ENCODE measurements around the gene CEACAM21.

CEACAM21 gene

DNA sequence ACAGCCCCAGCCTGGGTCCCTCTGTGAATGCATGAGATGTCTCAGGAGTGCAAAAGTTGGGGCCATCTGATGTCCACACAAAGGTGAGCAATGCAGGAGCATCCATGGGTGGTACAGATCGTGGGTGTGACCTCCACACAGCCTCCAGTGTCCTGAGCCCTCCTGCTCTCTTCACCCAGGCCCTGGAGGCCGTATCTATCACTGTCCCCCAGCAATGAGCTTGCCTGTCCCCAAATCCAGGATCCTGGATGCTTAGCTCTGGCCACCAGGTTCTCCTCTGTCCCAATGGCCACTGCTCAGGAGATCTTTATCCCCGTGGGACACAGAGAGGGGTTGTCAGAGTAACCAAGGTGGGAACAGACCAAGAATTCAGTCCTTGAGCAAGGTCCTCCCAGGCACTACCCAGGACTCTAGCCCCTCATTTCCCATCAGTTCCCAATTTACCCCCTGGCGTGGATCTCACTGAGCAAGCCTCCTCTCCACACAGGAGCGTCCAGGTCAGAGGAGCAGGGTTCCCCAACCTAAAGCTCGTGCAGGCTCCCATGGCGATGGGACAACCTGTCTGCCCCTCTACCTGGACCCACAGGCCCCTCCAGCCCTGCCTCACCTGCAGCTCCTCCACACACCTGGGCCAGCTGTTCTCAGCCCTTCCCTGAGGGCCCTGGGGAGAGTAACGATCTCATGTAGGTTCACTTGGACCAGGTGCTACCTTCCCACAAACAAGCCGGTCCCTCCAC, 11.3 kb downstream of the CEACAM21 start:
- DNase-seq = no peak

DNA sequence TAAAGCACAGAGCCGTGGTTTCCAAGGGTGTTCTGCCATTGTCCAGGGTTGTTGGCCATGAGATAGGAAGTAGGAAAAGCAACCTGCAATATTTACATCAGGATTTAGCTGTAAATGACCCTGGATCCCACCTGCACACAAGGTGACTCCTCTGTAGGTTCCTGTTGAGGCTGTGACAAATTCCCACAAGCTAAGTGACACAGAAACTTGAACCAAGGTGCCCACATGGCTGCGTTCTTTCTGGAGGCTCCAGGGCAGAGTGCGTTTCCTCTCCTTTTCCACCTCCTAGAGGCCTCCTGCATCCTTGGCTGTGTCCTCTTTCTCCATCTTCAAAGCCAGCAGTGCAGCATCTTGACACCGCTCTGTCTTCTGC, 11.9 kb downstream of the CEACAM21 start:
- DNase-seq = no peak

DNA sequence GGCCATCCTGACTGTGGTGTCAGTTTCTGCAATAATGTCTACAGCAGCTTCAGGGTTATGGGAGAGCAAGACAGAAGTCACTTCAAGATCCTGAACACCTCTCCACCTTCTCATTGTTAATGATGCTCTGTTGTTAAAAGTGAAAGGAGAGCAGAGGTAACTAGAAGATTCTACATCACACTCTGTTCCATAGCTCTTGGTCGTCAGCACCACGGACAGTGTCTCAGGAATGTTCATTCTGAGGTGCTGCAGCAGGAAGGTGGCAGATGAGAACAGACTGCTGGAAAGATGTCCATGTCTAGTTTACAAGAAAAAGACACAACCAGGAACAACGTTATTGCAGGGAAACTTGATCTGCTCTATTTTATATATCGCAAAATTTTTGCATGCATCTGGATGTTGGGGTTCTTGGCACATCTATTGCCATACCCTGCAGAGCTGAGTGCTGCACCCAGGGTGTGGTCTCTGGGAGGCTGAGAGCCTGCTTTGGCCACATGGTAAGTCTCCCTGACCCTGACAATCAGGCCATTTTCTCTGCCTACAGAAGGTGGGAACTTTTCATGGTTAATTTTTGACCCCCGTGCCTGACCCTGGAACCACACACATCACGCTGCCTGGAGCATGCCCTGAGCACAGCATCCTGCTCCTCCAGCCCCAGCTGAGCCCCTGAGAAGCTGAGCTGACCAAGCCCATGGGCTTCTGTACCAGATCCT, 12.7 kb downstream of the CEACAM21 start:
- no peak for DNase-seq

DNA sequence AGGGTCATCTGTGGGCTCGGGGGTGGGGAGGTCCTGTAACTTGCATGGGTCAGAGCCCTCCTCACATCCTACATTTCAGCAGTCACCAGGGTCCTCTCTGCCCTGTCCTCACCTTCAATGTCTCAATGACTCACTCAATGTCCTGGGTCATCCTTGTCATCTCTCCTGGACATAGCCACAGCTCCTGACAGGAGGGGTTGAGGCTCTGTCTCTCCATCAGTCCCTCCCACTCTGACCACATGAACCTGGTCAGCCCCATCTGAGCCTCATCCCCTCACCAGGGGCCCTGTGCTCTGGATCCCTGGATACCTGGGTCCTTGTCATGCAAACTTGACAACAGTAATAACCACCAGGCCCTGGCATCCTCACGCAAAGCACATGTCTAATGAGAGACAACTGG, 13.4 kb downstream of the CEACAM21 start:
- no peak for DNase-seq

DNA sequence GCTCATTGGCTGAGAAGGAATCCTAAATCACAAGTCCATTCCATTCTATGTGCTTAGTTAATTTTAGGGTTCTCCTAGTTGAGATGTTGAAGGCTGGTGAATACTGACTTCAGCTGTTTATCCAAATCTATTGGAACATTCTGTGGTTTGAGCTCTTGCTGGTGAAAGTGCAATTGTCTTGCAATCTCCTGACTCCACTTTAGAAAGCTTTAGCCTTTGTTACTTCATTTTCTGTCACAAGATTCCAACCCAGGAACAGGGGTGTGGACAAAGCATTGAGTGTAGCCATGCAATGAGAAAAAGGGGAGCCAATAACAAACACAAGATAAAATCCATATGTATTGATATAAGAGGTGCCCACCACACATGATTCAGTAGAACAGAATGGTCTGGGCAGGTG, 15.0 kb downstream of the CEACAM21 start:
- no peak for DNase-seq

DNA sequence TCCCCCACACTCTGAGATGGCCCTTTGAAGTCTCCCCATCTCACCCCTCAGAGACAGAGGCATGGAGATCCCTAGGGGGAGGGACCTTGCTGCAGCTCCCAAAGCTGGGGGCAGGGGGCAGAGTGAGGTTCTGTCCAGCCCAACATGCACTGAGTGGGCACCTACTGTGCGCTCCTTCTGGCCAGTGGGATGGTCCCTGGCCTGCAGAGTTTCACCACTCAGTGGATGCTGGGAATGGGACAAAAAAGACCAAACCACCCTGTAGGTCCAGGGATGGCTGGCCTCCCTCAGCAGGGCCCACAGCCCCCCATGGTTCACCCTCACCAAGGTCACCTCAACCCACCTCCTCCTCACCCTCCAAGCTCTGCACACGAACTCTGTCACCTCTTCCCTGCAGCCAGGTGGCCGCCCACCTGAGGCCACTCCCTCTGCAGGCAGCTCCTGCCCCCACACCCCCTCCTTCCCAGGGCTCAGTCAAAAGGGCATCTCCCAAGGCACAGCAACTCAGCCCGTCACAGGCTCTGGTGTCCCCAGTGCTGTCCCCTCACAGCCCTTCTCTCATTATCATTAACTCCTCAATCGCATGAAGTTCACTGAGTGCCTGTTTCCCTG, 16.1 kb downstream of the CEACAM21 start:
- no peak for DNase-seq

DNA sequence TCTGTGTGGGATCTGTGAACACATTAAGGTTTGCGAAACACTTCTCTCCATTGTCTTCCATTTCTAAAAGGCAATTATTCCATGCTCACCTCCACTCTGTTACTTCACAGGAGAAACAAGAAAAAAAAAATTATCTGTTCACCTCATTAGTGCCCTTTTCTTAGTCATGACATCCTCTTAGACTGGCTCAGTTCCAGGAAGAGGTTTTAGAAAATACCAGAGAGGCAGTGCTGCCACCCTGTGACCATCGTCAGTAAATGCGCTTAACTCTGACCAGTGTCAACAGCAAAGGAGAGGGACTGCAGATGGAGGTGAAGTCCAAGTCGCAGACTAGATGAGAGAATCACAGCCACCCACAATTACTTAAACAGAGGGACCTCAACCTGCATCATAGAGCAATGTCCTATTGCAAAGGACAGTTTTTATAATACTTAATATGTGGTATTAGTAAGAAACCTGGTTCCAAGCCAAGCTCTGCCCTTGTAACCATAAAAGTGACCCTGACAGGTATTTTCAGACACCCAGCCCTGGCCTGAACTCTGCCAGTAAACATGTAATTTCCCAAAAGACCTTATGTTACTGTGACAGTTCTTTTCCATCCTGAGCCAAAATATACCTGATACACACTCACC, 19.4 kb downstream of the CEACAM21 start:
- DNase-seq = peak; percentile 22

DNA sequence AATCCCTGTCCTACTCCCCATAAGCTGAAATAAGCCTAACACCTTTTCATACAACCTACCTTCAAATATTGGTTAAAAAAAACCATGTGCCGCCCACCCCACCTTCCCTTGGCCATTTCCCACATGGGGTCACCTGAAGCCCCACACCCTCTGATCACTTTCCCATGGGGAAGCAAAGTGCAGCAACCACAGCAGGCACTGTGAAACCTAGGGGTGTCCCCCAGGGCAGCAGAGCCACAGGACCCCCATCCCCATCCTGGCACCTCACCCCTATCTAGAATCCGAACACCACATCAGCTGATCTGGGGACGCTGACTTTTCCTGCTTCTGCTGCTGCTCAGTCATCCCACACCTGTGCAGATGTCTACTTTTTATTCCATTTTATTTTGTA, 19.9 kb downstream of the CEACAM21 start:
- no peak for DNase-seq

DNA sequence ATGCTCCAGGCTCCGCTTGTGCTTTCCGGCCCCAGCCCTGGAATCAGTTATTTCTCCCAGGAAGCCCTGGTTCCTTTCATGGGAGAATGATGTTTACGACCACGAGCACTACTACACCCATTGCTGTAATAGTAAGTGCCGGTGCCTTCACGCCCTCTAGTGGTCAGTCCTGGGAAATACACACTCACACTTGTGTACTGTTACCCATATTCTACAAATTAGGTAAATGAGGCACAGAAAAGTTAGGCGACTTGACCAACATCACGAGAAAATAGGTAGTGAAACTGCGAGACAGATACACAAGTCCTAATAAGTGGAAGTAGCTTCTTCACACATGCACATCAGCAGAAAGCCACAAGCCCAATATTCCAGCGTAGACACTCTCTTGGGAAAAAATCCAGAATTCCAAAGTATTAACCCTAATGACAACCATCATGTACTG, 21.7 kb downstream of the CEACAM21 start:
- peak; percentile 58 for DNase-seq

DNA sequence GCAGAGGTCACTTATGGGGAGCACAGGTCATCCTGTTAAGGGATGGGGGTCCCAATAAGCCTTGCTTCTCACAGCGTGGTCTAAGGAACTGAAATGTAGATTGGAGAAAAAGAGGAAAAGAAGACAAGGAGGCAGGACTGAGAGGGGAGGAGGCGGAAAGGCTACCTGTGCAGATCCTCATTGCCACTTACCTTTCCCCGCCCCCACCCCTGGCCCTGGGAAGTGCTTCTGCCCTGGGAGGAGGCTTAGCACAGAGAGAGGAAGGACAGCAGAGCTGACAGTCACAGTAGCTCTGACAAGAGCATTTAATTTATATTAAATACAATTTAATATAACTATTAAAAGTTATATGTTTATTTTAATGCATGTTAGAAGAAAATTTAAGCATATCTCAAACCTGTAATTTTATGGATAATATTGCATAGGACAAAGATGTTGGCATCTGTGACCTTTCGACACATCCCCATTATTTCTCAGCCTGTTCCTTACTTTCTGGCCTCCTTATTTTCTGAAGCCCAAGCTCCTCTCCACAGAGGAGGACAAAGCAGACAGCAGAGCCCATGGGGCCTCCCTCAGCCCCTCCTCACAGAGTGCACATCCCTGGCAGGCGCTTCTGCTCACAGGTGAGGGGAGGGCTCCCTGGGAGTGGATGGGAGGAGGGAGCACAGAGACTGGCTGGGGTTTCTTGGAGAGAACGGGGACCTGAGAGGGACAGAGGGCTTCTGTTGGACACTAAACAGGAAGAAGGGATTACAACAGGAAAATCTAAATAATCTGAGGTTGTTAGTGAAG, 23.4 kb downstream of the CEACAM21 start:
- DNase-seq = no peak

DNA sequence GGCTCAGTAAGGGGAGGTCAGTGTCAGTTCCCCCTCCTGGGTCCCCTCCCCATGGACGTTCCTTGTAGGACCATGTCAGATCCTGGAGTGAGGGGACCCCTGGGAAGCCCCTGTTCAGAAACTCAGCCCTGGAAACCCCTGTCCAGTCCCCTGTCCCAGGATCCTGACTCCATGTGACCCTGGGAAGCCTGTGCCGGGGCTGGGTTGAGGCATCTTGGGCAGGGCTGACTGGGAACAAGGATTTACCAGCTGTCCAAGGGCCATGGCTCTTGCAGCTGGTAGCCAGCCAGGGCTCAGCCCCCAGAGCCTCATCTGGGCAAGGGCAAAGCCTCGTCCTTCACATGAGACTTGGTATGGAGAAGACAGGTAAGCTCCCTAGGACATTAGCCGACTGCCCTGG, 25.8 kb downstream of the CEACAM21 start:
- DNase-seq = no peak

DNA sequence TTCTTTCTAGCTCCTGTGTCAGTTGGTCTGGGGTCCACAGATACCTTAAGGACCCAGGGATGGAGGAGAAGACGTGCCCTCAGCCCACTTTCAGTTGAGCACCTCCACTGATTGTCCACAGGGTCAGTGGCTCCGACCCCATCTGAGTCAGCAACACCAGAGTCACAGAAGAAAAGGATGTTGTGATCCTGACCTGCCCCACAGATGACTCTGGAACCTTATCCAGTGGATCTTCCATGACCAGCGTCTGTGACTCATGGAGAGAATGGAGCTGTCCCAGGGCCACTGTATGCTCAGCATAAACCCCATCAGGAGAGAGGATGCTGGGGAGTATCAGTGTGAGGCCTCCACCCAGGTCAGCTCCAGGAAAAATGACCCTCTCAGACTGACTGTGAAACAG, 28.9 kb downstream of the CEACAM21 start:
- DNase-seq = no peak

DNA sequence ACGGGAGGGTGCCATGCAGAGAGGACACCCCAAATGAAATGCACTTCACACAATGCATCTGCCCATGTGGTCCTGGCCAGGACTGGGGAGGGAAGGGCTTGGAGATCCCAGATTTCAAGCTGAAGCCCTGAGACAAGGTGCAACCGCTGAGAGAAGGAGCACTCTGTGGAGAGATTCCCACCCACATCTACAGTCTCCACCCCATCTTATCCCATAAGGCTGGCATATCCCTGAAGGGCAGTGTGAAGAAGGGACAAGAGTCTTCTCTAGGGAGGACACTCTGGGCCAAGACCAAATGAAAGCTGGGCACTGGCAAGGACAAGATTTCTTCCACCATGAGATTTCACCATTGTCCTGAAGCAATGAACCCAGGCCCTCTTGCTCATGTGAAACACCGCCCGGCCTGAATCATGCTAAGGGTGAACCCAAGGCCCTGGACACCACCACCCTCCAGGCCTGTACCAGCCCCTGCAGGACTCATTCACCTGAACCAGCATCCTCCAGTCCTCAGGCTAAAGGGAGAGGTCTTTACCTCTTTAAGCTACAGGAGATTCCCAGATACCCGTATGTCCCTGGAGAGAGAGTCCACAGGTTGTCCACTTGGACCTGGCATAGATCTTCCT, 30.4 kb downstream of the CEACAM21 start:
- no peak for DNase-seq

DNA sequence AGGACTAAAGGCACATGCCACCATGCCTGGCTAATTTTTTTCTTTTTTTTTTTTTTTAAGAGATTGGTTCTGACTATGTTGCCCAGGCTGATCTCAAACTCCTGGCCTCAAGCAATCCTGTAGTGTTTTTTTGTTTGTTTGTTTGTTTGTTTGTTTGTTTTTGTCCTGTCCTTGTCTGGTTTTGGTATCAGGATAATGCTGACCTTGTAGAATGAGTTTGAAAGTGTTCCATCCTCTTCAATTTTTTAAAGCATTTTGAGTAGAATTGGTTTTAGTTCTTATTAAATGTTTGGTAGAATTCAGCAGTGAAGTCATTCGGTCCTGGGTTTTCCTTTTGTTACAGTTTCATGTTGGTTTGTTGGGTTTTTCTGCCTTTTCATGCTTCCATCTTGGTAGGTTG, 31.7 kb downstream of the CEACAM21 start:
- DNase-seq = no peak

DNA sequence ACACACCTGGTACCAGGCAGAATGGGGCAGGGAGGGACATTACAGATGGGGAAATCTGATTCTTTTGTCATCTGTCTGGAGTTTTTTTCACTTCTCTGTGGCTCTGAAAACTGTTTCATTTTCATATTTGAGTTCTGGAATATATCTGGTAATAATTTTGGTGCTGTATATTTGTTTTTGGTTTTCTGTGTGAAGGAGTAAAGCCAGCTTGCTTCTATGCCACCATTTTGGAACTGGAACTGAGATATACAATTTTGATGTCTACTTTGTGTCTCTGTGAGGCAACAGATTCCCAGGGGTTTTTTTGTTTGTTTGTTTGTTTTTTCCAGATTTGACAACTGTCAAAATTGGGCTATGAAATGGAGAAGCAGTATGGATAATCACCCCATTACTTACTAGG, 34.8 kb downstream of the CEACAM21 start:
- no peak for DNase-seq

DNA sequence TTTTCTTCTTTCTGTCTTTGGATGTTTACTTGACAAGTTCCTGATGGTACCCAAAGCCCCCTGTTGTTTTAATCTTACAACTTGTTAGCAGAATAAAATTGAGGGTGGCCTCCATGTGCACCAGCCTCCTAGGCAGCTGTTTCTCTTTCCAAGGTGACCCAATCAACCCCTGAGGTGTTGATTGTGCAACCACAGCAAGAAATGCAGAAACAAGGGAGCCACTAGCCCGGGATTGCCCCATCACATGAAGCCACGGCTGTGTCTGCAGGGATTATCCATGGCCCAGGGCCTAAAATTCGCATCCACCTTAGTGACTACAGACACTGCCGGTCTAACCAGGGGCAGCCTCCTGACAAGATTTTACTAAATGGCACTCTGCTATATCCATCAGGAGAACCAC, 36.5 kb downstream of the CEACAM21 start:
- no peak for DNase-seq

DNA sequence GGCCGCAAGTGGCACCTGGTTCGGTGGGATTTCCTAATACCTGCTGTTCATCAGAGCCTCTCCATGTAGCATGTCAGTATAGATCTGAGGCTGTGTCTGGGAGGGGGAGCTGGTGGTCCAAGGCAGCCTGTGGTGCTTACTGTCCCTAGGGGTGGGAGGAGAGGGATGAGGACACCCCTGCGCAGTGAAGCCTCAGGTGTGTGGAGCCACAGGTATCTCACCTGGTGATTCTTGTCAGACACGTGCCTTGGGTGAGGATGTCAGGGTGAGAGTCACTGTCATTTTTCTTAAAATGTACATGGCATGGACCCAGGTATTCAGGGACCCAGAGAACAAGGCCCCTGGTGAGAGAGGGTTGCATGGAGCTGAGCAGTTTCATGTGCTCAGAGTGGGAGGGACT, 39.2 kb downstream of the CEACAM21 start:
- DNase-seq = no peak

DNA sequence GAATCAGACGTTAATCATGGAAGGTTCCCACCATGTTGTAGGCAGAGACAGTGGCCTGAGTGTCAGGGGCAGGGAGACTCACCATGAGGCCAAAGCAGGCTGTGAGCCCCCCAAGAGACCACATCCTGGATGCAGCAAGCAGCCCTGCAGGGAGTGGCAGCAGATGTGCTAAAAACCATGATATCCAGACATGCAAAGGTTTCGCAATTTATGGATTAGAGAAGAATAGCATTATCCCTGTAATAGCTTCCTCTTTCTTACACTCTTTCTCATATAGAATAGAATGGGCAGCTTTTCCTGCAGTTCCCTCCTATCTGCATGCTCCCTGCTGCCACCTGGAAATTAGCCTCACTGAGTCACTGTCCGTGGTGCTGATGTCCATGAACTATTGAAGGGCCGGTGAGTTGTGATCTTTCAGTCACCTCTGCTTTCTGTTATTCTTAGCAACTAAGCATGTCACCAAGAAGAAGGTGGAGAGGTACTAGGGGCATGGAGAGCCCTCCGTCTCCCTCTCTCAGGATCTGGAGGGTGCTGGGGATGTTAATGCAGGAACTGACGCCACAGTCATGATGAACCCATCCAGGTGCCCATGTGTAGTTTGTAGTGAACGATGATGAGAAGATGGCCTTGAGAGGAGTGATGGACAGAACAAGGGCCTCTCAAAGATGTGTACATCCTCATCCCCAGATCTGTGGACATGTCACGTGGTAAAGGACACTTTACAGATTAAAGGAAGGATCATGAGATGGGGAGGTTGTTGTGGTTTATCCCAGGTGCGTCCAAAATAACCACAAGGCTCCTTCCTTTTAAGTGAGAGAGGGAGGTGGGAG, 41.0 kb downstream of the CEACAM21 start:
- no peak for DNase-seq

DNA sequence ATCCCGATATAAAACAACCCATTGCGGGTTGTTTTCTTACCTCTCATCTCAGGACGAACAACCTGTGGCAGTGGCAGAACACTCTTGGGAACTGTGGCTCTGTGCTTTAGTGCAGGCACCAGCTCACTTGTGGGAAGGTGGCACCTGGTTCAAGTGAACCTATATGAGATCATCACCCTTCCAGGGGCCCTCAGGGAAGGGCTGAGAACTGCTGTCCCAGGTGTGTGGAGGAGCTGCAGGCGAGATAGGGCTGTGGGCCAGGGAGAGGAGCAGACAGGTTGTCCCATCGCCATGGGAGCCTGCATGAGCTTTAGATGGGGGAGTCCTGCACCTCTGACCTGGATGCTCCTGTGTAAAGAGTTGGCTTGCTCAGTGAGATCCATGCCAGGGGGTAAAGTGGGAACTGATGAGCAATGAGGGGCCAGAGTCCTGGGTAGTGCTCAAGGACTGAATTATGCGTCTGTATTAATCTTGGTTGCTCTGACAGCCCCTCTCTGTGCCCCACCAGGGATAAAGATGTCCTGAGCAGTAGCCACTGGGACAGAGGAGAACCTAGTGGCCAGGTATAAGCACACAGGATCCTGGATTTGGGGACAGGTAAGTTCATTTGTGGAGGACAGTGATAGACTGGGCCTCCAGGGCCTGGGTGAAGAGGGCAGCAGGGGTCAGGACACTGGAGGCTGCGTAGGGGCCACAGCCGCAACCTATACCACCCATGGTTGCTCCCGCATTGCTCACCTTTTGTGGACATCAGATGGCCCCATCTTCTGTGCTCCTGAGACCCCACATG, 42.2 kb downstream of the CEACAM21 start:
- DNase-seq = no peak

DNA sequence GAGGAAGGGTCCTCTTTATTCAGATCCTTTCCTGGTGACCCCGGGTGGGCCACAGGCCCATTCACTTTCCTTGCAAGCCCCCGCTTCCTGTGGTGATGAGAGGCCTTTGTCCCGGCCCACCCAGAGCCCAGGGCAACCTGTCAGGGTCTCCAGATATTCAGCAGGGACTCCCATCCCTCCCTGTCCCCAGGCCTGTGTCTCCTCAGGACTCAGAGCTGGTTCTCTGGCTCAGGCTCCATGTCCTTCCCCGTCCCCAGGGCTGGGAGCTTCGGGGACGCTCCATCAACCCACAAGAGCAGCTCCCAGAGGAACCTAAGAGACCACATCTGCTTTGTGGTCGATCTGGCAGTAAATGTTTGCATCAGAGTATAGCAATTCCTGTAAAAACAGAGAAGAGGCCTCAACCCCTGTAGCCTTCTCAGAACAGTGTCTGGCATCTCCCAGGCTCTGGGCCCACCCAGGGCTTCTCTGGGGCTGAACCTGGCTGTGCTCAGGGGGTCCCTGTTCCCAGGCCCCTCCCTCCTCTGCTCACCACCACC, 43.1 kb downstream of the CEACAM21 start:
- no peak for DNase-seq

All from midbrain (tissue), 1 donor.